Mesothelial cell of epicardium (in vitro differentiated cells): ENCODE data around the gene DVL1. TPM values are rescaled to one million over a fixed set of nuclear protein-coding genes. Genes with fewer than 3 reads are reported as not detected.

Source experiments
- DNase-seq, 2 experiments: peaks; one replicate each; pipeline ENCODE4 v3.0.0; 2021; ENCODE audit warnings: low spot score in 2 of 2; ENCODE audit not compliant: unreplicated experiment in 2 of 2
- H3K27ac Mint-ChIP-seq: 2 replicates; pipeline ENCODE4 v1.8.0; 2021; ENCODE audit warnings: mixed read lengths
- H3K27me3 Mint-ChIP-seq: 2 replicates; pipeline ENCODE4 v1.8.0; 2021; ENCODE audit warnings: low read depth, mixed read lengths
- H3K36me3 Mint-ChIP-seq: 2 replicates; pipeline ENCODE4 v1.8.0; 2021; ENCODE audit warnings: mixed read lengths
- H3K4me1 Mint-ChIP-seq: 2 replicates; pipeline ENCODE4 v1.8.0; 2021; ENCODE audit warnings: mixed read lengths
- H3K4me3 Mint-ChIP-seq: 2 replicates; pipeline ENCODE4 v1.8.0; 2021; ENCODE audit warnings: mild to moderate bottlenecking, moderate library complexity, mixed read lengths
- H3K9me3 Mint-ChIP-seq: 2 replicates; pipeline ENCODE4 v1.8.0; 2021; ENCODE audit warnings: mixed read lengths
- total RNA-seq: library from RNA; stranded (reverse); gene quantifications from 3 replicates; pipeline ENCODE4 v1.2.1, GENCODE V29; 2021
- TF ChIP-seq, protein P1 (sequence below): fragments of 200-600 bp; sonication (generic); IDR thresholded peaks from one replicate; pipeline ENCODE4 v1.5.0; 2021; ENCODE audit warnings: antibody characterized with exemption; ENCODE audit not compliant: unreplicated experiment

DVL1 gene
- total RNA-seq, 1 donor from 2014 or later = 54.5 TPM

- Mint-ChIP-seq H3K9me3 (no peaks in the 10 kb centered on the region), H3K27ac (no peak overlapping the region)
- TF ChIP-seq, protein P1, sequence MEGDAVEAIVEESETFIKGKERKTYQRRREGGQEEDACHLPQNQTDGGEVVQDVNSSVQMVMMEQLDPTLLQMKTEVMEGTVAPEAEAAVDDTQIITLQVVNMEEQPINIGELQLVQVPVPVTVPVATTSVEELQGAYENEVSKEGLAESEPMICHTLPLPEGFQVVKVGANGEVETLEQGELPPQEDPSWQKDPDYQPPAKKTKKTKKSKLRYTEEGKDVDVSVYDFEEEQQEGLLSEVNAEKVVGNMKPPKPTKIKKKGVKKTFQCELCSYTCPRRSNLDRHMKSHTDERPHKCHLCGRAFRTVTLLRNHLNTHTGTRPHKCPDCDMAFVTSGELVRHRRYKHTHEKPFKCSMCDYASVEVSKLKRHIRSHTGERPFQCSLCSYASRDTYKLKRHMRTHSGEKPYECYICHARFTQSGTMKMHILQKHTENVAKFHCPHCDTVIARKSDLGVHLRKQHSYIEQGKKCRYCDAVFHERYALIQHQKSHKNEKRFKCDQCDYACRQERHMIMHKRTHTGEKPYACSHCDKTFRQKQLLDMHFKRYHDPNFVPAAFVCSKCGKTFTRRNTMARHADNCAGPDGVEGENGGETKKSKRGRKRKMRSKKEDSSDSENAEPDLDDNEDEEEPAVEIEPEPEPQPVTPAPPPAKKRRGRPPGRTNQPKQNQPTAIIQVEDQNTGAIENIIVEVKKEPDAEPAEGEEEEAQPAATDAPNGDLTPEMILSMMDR = no peak
These were observed 48.9 kb downstream of the DVL1 start for GRCh38 chr1:1300352-1300739.

DNA sequence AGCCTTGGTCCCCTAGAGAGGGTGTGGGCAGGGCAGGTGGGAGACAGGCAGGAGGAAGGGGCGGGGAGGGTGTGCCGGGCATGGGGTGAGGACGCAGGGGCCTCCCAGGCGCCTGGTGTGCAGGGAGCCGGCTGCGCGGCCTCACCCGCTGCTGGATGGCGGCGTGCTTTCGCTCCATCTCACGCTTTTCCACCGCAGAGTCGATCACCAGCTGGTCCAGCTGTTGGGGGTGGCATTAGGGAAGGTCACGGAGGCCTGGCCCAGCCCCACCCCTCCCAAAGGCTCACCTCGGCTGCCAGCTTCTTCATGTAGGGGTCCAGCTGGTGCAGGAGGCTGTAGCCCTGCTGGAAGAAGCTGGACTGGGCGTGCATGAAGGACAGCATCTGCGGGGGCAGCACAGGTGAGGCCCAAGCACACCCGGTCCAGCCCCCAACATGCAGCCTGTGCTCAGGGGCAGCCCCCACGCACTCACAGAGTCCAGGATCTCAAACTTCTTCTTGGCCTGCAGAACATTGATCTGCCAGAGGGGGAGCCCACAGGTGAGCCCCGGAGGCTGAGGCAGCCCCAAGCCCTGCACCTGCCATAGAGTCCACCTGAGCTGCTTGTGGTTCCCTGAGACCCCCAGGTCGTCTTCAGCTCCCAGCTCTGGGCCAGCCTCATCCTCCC lies 49.4 kb downstream of the DVL1 start:
- Mint-ChIP-seq H3K9me3 (no peaks in the 10 kb centered on the region), H3K36me3 (no peaks in the 10 kb centered on the region), H3K4me3 (no peak overlapping the region), H3K27me3 (no peaks in the 10 kb centered on the region), H3K27ac (no peak overlapping the region), H3K4me1 (peaks cover 5% of the 10 kb centered on the region)
- TF ChIP-seq, protein P1 = peak; percentile 25
- no peak for DNase-seq

More at GRCh38 chr1:1300352-1300739, 48.9 kb downstream of the DVL1 start:
- no peaks in the 10 kb centered on the region for H3K27me3 Mint-ChIP-seq
- DNase-seq = no peak
- peaks cover 8% of the 10 kb centered on the region for H3K4me1 Mint-ChIP-seq
- H3K36me3 Mint-ChIP-seq = no peaks in the 10 kb centered on the region
- H3K4me3 Mint-ChIP-seq = no peak overlapping the region

GRCh38 chr1:1298861-1299685 lies 50.1 kb downstream of the DVL1 start:
- Mint-ChIP-seq H3K27me3 (no peaks in the 10 kb centered on the region), H3K9me3 (no peaks in the 10 kb centered on the region), H3K27ac (no peak overlapping the region), H3K36me3 (no peaks in the 10 kb centered on the region), H3K4me3 (no peak overlapping the region), H3K4me1 (no peaks in the 10 kb centered on the region)
- TF ChIP-seq, protein P1 = no peak
- DNase-seq = peak in 1 of 2 experiments; percentile 64

- TF ChIP-seq, protein P1 = no peak
- Mint-ChIP-seq H3K4me3 (no peak overlapping the region), H3K4me1 (no peaks in the 10 kb centered on the region), H3K27me3 (no peaks in the 10 kb centered on the region), H3K36me3 (no peaks in the 10 kb centered on the region), H3K27ac (no peak overlapping the region), H3K9me3 (no peaks in the 10 kb centered on the region)
- no peak for DNase-seq
These were observed 51.3 kb downstream of the DVL1 start for GRCh38 chr1:1297802-1298424.

- TF ChIP-seq, protein P1 = no peak
- H3K9me3 Mint-ChIP-seq = no peaks in the 10 kb centered on the region
- DNase-seq = no peak
- peaks cover 6% of the 10 kb centered on the region for H3K4me1 Mint-ChIP-seq
- no peaks in the 10 kb centered on the region for H3K36me3 Mint-ChIP-seq
- no peaks in the 10 kb centered on the region for H3K27me3 Mint-ChIP-seq
- no peak overlapping the region for H3K4me3 Mint-ChIP-seq
- H3K27ac Mint-ChIP-seq = no peak overlapping the region
These were observed 52.9 kb downstream of the DVL1 start for GRCh38 chr1:1296070-1297061.
